KMS-11 (cell line): ENCODE data around the gene G6PC1.

Experiments
- H2AFZ ChIP-seq: fragments of 200-600 bp; sonication (generic); 2 replicates; pipeline ENCODE4 v1.6.1; 2016; ENCODE audit warnings: antibody characterized with exemption, mixed run types, low read depth
- H3K27ac ChIP-seq: fragments of 200-600 bp; sonication (generic); 2 replicates; pipeline ENCODE4 v1.6.1; 2016; ENCODE audit warnings: mild to moderate bottlenecking, mixed run types
- H3K27me3 ChIP-seq: fragments of 200-600 bp; sonication (generic); 2 replicates; pipeline ENCODE4 v1.6.1; 2017; ENCODE audit warnings: mild to moderate bottlenecking, low read depth, mixed run types, moderate library complexity; ENCODE audit not compliant: insufficient read depth
- H3K36me3 ChIP-seq: fragments of 200-600 bp; sonication (generic); 2 replicates; pipeline ENCODE4 v1.6.1; 2017; ENCODE audit warnings: mild to moderate bottlenecking, mixed run types; ENCODE audit not compliant: insufficient read depth
- H3K4me1 ChIP-seq: fragments of 200-600 bp; sonication (generic); 2 replicates; pipeline ENCODE4 v1.6.1; 2016; ENCODE audit warnings: mild to moderate bottlenecking, low read depth, mixed run types; ENCODE audit not compliant: poor library complexity, severe bottlenecking
- H3K4me2 ChIP-seq: fragments of 200-600 bp; sonication (generic); 2 replicates; pipeline ENCODE4 v1.7.0; 2016; ENCODE audit warnings: mild to moderate bottlenecking, mixed run types
- H3K4me3 ChIP-seq: fragments of 200-600 bp; sonication (generic); IDR thresholded peaks from 2 replicates; pipeline ENCODE4 v1.6.1; 2017; ENCODE audit warnings: low read depth, low read length, mixed read lengths; ENCODE audit not compliant: insufficient read depth
- H3K79me2 ChIP-seq: fragments of 200-600 bp; sonication (generic); 2 replicates; pipeline ENCODE4 v1.6.1; 2016; ENCODE audit warnings: low read depth, mixed run types; ENCODE audit not compliant: insufficient read depth
- H3K9ac ChIP-seq: fragments of 200-600 bp; sonication (generic); 2 replicates; pipeline ENCODE4 v1.6.1; 2016; ENCODE audit warnings: mild to moderate bottlenecking, mixed run types
- H4K20me1 ChIP-seq: fragments of 200-600 bp; sonication (generic); 2 replicates; pipeline ENCODE4 v1.6.1; 2016; ENCODE audit warnings: mild to moderate bottlenecking, mixed run types; ENCODE audit not compliant: insufficient read depth
- CTCF ChIP-seq: fragments of 200-600 bp; sonication (generic); conservative IDR thresholded peaks from 2 replicates; pipeline ENCODE4 v1.6.1; 2017; ENCODE audit warnings: low read depth, mild to moderate bottlenecking, antibody characterized with exemption, low read length, moderate library complexity, mixed read lengths

G6PC1 gene

DNA sequence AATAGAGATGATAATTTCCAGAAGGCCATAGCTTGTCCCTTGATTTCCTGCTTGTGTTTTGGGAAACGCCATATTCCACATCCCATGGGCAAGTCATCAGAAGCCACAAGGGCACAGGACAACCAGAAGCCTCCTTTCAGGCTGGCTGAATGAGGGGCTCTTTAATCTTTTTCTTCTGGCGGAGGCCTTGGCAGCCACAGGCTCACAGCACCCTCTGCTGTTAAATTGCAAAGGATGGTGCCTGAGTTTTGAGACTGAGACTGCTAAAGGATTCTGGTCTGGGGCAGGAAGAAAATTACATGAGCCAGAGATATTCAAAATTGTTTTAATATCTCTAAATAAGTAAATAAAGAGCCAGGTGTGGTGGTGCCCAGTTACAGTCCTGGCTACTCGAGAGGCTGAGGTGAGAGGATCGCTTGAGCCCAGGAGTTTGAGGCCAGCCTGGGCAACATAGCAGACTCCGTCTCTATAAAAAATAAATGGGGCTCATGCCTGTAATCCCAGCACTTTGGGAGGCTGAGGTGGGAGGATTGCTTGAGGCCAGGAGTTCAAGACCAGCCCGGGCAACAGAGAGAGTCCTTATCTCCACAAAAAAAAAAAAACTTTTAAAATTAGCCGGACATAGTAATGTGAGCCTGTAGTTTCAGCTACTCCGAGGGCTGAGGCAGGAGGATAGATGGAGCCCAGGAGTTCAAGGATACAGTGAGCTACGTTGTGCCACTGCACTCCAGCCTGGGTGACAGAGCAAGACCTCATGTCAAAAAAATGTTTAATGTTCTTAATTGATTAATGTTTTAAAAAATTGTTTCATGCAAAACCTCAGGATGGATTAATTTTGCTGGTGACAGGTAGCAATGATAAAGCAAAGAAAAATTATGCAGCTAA is 37.4 kb downstream of the G6PC1 start:
- peak; percentile 65 for TF ChIP-seq CTCF
- H2AFZ ChIP-seq, result no peak overlapping the region
- no peaks in the 10 kb centered on the region for H4K20me1 ChIP-seq

GRCh38 chr17:42944211-42944610 is 43.6 kb downstream of the G6PC1 start:
- Histone ChIP-seq H4K20me1 (no peaks in the 10 kb centered on the region), H3K4me3 (no peak overlapping the region), H3K36me3 (peaks cover 3% of the 10 kb centered on the region; the same call in 1 of the 2 replicates), H3K4me2 (no peak overlapping the region), H3K27me3 (no peaks in the 10 kb centered on the region), H3K79me2 (no peaks in the 10 kb centered on the region), H3K4me1 (no peaks in the 10 kb centered on the region), H2AFZ (no peak overlapping the region), H3K27ac (no peak overlapping the region), H3K9ac (no peak overlapping the region)
- no peak for TF ChIP-seq CTCF

More for the DNA sequence above, 37.4 kb downstream of the G6PC1 start:
- Histone ChIP-seq H3K79me2 (no peaks in the 10 kb centered on the region), H3K36me3 (no peaks in the 10 kb centered on the region), H3K9ac (no peak overlapping the region), H3K27me3 (no peaks in the 10 kb centered on the region), H3K4me1 (no peaks in the 10 kb centered on the region), H3K4me3 (no peak overlapping the region), H3K4me2 (no peak overlapping the region), H3K27ac (no peak overlapping the region)

DNA sequence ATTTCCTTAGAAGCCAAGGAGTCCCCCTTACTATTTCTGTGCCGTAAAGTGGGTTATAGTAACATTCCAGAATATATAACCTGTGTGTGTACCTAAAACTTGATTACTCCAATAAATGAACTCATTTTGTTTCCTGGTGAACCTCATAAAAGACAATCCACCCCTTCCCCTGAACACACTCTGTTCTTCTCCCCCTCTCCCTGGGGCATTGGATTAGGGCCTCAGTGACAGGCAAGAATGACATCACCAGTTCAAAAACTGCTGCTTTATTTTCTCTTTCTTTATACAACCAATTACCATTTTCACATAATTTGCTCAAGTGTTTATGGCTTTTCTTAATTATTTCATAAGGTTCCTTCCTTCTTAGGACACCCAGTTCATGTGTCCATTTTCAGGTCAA is 46.2 kb downstream of the G6PC1 start:
- Histone ChIP-seq H3K4me2 (no peak overlapping the region), H3K4me3 (no peak overlapping the region), H3K4me1 (peaks cover under 1% of the 10 kb centered on the region), H2AFZ (no peak overlapping the region), H3K27ac (no peak overlapping the region), H3K36me3 (peaks cover 4% of the 10 kb centered on the region; the same call in 1 of the 2 replicates), H3K79me2 (no peaks in the 10 kb centered on the region), H3K9ac (no peak overlapping the region), H4K20me1 (no peaks in the 10 kb centered on the region), H3K27me3 (no peaks in the 10 kb centered on the region)
- TF ChIP-seq CTCF, result no peak

GRCh38 chr17:42950044-42950783 is 49.6 kb downstream of the G6PC1 start:
- Histone ChIP-seq H3K9ac (no peak overlapping the region), H2AFZ (no peak overlapping the region), H3K4me3 (no peak overlapping the region), H4K20me1 (no peaks in the 10 kb centered on the region), H3K27ac (no peak overlapping the region), H3K36me3 (peaks cover 4% of the 10 kb centered on the region; the same call in 1 of the 2 replicates), H3K27me3 (no peaks in the 10 kb centered on the region), H3K4me2 (no peak overlapping the region), H3K79me2 (no peaks in the 10 kb centered on the region), H3K4me1 (peaks cover 34% of the 10 kb centered on the region)
- no peak for TF ChIP-seq CTCF
